T-cell (primary cell): ENCODE data around the gene RTN4RL2. TPM values are rescaled to one million over a fixed set of nuclear protein-coding genes. Genes with fewer than 3 reads are reported as not detected.

Experiments used
- ATAC-seq, 4 experiments: fragments of 200-7000 bp in 3 of 4; fragments of 150-1000 bp in 1 of 4; cut with Tn5 transposase; replicated peaks in 1 of 4; 1 replicate in 3 of 4; 2 replicates in 1 of 4; pipeline ENCODE4 v1.10.0; 2021; ENCODE audit warnings: moderate library complexity in 3 of 4, mild to moderate bottlenecking in 2 of 4, moderate number of reproducible peaks in 1 of 4
- CTCF ChIA-PET, 2 donors: fragments of 300-600 bp; sonication (Branson Sonifier 250); formaldehyde crosslinking; loops; one replicate each; lab custom pipeline; 2022; ENCODE audit warnings: antibody characterized with exemption in 2 of 2; lab: Charles Lee
- POLR2A ChIA-PET, 2 donors: fragments of 300-600 bp; sonication (Branson Sonifier 250); formaldehyde crosslinking; loops; one replicate each; lab custom pipeline; 2022; ENCODE audit warnings: antibody characterized with exemption in 2 of 2; lab: Charles Lee
- DNase-seq, 35 experiments: peaks; one replicate each; pipeline versions ENCODE4 v3.0.0 to v3.0.0-alpha.2; 2013 to 2023
- H3K27ac ChIP-seq: one replicate; pipeline ENCODE4 v1.5.1; 2013; ENCODE audit warnings: low read length
- H3K27me3 ChIP-seq, 2 experiments: replicated peaks in 1 of 2; 1 replicate in 1 of 2; 2 replicates in 1 of 2; pipeline versions ENCODE4 v1.6.1 to v1.7.0; 2013; ENCODE audit warnings: low read length in 1 of 2, mixed read lengths in 1 of 2; ENCODE audit not compliant: control insufficient read depth in 2 of 2, insufficient read depth in 2 of 2; ENCODE audit errors: extremely low read depth in 1 of 2
- H3K36me3 ChIP-seq, 2 donors: 1 replicate in 1 of 2; 2 replicates in 1 of 2; pipeline versions ENCODE4 v1.6.1 to v1.7.0; 2013; ENCODE audit warnings: low read length in 1 of 2; ENCODE audit not compliant: control insufficient read depth in 2 of 2, insufficient read depth in 1 of 2; ENCODE audit errors: extremely low read depth in 1 of 2
- H3K4me1 ChIP-seq, 2 experiments: 1 replicate in 1 of 2; 2 replicates in 1 of 2; pipeline versions ENCODE4 v1.6.1 to v1.7.0; 2013; ENCODE audit warnings: low read length in 2 of 2, mixed read lengths in 1 of 2; ENCODE audit not compliant: insufficient read depth in 2 of 2, control insufficient read depth in 1 of 2; ENCODE audit errors: extremely low read depth in 1 of 2
- H3K4me3 ChIP-seq, 2 donors: 1 replicate in 1 of 2; 2 replicates in 1 of 2; pipeline versions ENCODE4 v1.5.1 to v1.7.0; 2013; ENCODE audit warnings: mild to moderate bottlenecking in 2 of 2, low read length in 1 of 2, moderate library complexity in 1 of 2; ENCODE audit not compliant: control insufficient read depth in 1 of 2; ENCODE audit errors: extremely low read depth in 1 of 2
- H3K9me3 ChIP-seq: 2 replicates; pipeline ENCODE4 v1.7.0; 2013
- H3K27ac Mint-ChIP-seq, 2 donors: one replicate each; pipeline ENCODE4 v1.8.0; 2020 to 2021; ENCODE audit warnings: mild to moderate bottlenecking in 2 of 2, mixed read lengths in 2 of 2
- H3K27me3 Mint-ChIP-seq, 2 donors: one replicate each; pipeline ENCODE4 v1.8.0; 2021 to 2022; ENCODE audit warnings: mixed read lengths in 2 of 2
- H3K36me3 Mint-ChIP-seq: one replicate; pipeline ENCODE4 v1.8.0; 2021; ENCODE audit warnings: mixed read lengths
- H3K4me1 Mint-ChIP-seq, 3 donors: one replicate each; pipeline ENCODE4 v1.8.0; 2020 to 2022; ENCODE audit warnings: mixed read lengths in 3 of 3, mild to moderate bottlenecking in 1 of 3
- H3K4me3 Mint-ChIP-seq, 3 donors: one replicate each; pipeline ENCODE4 v1.8.0; 2020 to 2022; ENCODE audit warnings: mild to moderate bottlenecking in 3 of 3, mixed read lengths in 3 of 3, moderate library complexity in 3 of 3
- H3K9me3 Mint-ChIP-seq, 3 donors: one replicate each; pipeline ENCODE4 v1.8.0; 2020 to 2022; ENCODE audit warnings: mixed read lengths in 3 of 3
- WGBS: methylation state at CpG from one replicate; pipeline ENCODE4 v1.1.5; 2013; ENCODE audit warnings: missing lambda C conversion rate; ENCODE audit not compliant: insufficient coverage; 5-methylcytosine and 5-hydroxymethylcytosine counted together
- total RNA-seq, 35 experiments: library from RNA in 6 of 35; stranded (reverse) in 6 of 35; fragments of 120-200 nt in 1 of 35; gene quantifications; one replicate each; pipeline versions ENCODE4 v1.2.1 to v1.2.4 and lab custom pipeline; 2013 to 2026

RTN4RL2 gene
- total RNA-seq, 5 donors from 2014 or later (not counting 1 experiment from before 2014, with no cell fraction given), result 0.15 to 1.1 (median 0.29) TPM

- ChIA-PET POLR2A (no interaction called here), CTCF (interaction anchor here in 1 of 2 donors (0.7 kb wide), 1 partner anchor 105 kb away, joined by 3 read pairs; no protein-coding TSS in a partner anchor)
- Mint-ChIP-seq H3K9me3 (no peaks in the 10 kb centered on the region), H3K27ac (no peak overlapping the region), H3K27me3 (no peaks in the 10 kb centered on the region), H3K4me3 (no peak overlapping the region), H3K4me1 (peaks cover 0 to 2% (median 0%) of the 10 kb centered on the region in 3 donors), H3K36me3 (peaks cover 15% of the 10 kb centered on the region)
- peak in 3 of 4 experiments; percentile 35 to 66 (median 64) for ATAC-seq
- Histone ChIP-seq H3K27ac (no peak overlapping the region), H3K36me3 (peaks cover 3 to 26% of the 10 kb centered on the region in 2 donors), H3K4me1 (no peaks in the 10 kb centered on the region), H3K4me3 (no peak overlapping the region), H3K9me3 (no peaks in the 10 kb centered on the region), H3K27me3 (no peaks in the 10 kb centered on the region)
- DNase-seq, result peak in 7 of 35 experiments; percentile 11 to 52 (median 20)
- 76% methylated on average over 24 of the region's 35 CpGs for WGBS
These were observed 39.2 kb downstream of the RTN4RL2 start for GRCh38 chr11:57499413-57499982.

DNA sequence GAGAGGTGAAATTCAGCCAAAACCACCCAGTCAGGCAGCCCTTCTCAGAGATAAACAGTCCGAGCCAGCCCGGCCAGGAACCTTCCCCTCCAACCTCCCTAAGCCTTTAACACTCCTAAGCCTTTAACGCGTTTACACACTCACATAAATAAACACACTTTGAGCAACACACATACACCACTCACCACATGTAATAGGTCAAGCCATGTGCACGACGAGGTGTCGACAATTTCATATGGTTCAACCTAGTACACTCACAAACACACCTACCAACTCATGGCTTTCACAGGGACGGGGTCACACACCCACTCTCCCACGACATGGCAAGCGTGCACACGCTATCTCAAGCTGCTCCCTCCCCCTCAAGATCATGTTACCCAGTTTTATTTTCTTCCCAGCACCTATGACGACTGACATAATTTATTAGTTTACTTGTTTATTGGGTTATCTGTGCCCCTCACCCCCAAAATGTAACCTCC, 39.7 kb downstream of the RTN4RL2 start:
- ATAC-seq (no peak), DNase-seq (no peak)
- Mint-ChIP-seq H3K4me1 (peaks cover 0 to 2% (median 0%) of the 10 kb centered on the region in 3 donors), H3K4me3 (no peak overlapping the region), H3K27me3 (no peaks in the 10 kb centered on the region), H3K9me3 (no peaks in the 10 kb centered on the region), H3K27ac (no peak overlapping the region), H3K36me3 (peaks cover 19% of the 10 kb centered on the region)
- ChIA-PET POLR2A (no interaction called here), CTCF (no interaction called here)
- Histone ChIP-seq H3K36me3 (peaks cover 3 to 27% of the 10 kb centered on the region in 2 donors), H3K27ac (no peak overlapping the region), H3K9me3 (no peaks in the 10 kb centered on the region), H3K4me3 (no peak overlapping the region), H3K27me3 (no peaks in the 10 kb centered on the region), H3K4me1 (no peaks in the 10 kb centered on the region)
- 98% methylated on average over 7 of the region's 12 CpGs for WGBS

GRCh38 chr11:57500515-57500914, 40.2 kb downstream of the RTN4RL2 start:
- ATAC-seq (no peak), DNase-seq (no peak)
- H3K27ac ChIP-seq, result no peak overlapping the region
- peaks cover 0 to 2% (median 0%) of the 10 kb centered on the region in 3 donors for H3K4me1 Mint-ChIP-seq
- no peaks in the 10 kb centered on the region for H3K27me3 ChIP-seq
- WGBS, result 82% methylated on average over 4 of the region's 8 CpGs
- POLR2A ChIA-PET, result no interaction called here
- H3K9me3 ChIP-seq, result no peaks in the 10 kb centered on the region
- no peaks in the 10 kb centered on the region for H3K27me3 Mint-ChIP-seq
- H3K4me3 Mint-ChIP-seq, result no peak overlapping the region
- H3K36me3 Mint-ChIP-seq, result peaks cover 19% of the 10 kb centered on the region
- no peak overlapping the region for H3K4me3 ChIP-seq
- no peak overlapping the region for H3K27ac Mint-ChIP-seq
- CTCF ChIA-PET, result no interaction called here
- no peaks in the 10 kb centered on the region for H3K9me3 Mint-ChIP-seq
- peaks cover 3 to 27% of the 10 kb centered on the region in 2 donors for H3K36me3 ChIP-seq
- no peaks in the 10 kb centered on the region for H3K4me1 ChIP-seq

GRCh38 chr11:57500926-57501325, 40.6 kb downstream of the RTN4RL2 start:
- peaks cover 3 to 27% of the 10 kb centered on the region in 2 donors for H3K36me3 ChIP-seq
- Mint-ChIP-seq H3K4me1 (peaks cover 0 to 2% (median 0%) of the 10 kb centered on the region in 3 donors), H3K27ac (no peak overlapping the region), H3K36me3 (peaks cover 19% of the 10 kb centered on the region), H3K9me3 (no peaks in the 10 kb centered on the region), H3K4me3 (no peak overlapping the region), H3K27me3 (no peaks in the 10 kb centered on the region)
- no peaks in the 10 kb centered on the region for H3K9me3 ChIP-seq
- H3K4me1 ChIP-seq, result no peaks in the 10 kb centered on the region
- no peaks in the 10 kb centered on the region for H3K27me3 ChIP-seq
- POLR2A ChIA-PET, result no interaction called here
- no peak overlapping the region for H3K4me3 ChIP-seq
- no peak for ATAC-seq
- DNase-seq, result no peak
- 94% methylated on average over 13 of the region's 15 CpGs for WGBS
- no peak overlapping the region for H3K27ac ChIP-seq
- CTCF ChIA-PET, result interaction anchor here in 1 of 2 donors (1.9 kb wide), 1 partner anchor 10 kb away, joined by 5 read pairs; no protein-coding TSS in a partner anchor

DNA sequence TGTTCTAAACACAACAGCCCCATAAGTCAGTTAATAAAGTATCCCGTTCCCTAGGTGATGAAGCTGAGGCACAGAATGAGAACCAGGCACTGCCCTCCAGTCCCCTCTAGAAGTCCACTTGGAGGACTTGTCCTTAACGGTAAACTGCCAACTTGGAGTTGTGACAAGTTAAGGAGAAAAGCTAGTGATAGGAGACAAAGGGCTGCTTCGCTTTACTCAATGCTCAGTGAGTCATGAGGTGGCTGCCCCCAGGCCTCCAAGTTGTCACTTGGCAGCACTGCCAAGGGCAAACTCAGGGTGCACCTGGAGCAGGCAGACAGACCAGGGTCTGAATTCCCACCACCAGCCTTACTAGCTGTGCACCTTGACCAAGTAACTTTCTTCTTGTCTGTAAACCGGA, 41.6 kb downstream of the RTN4RL2 start:
- H3K36me3 ChIP-seq, result peaks cover 0 to 27% of the 10 kb centered on the region in 2 donors
- CTCF ChIA-PET, result interaction anchor here (0.6 to 1.9 kb wide), 7 partner anchors 9 to 45 kb away, joined by 3 to 11 read pairs (median 5); no protein-coding TSS in a partner anchor
- 100% methylated on average over 3 of the region's 4 CpGs for WGBS
- no peaks in the 10 kb centered on the region for H3K27me3 ChIP-seq
- Mint-ChIP-seq H3K36me3 (peaks cover 19% of the 10 kb centered on the region), H3K27ac (no peak overlapping the region), H3K27me3 (no peaks in the 10 kb centered on the region), H3K9me3 (no peaks in the 10 kb centered on the region), H3K4me3 (no peak overlapping the region), H3K4me1 (peaks cover 0 to 2% (median 0%) of the 10 kb centered on the region in 3 donors)
- no peak overlapping the region for H3K4me3 ChIP-seq
- POLR2A ChIA-PET, result no interaction called here
- ATAC-seq, result no peak
- no peak overlapping the region for H3K27ac ChIP-seq
- H3K4me1 ChIP-seq, result no peaks in the 10 kb centered on the region
- no peaks in the 10 kb centered on the region for H3K9me3 ChIP-seq
- DNase-seq, result no peak

DNA sequence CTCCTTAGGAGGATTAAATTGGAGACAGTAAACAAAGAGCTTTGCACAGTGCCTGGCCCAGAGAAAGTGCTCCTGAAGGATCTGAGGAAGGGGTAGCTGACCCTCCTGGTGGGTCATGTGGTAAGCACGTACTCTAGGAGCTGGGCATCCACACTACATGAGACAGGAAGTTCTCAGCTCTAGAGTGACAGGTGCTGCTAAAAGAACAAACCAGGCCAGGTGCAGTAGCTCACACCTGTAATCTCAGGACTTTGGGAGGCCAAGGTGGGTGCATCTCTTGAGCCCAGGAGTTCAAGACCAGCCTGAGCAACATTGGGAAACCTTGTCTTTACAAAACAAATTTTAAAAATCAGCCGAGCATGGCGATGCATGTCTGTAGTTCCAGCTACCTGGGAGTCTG, 42.0 kb downstream of the RTN4RL2 start:
- ChIA-PET POLR2A (no interaction called here), CTCF (interaction anchor here (0.6 to 1.9 kb wide), 8 partner anchors 9 to 263 kb away, joined by 3 to 11 read pairs (median 6); no protein-coding TSS in a partner anchor)
- peaks cover 0 to 2% (median 0%) of the 10 kb centered on the region in 3 donors for H3K4me1 Mint-ChIP-seq
- H3K27ac Mint-ChIP-seq, result no peak overlapping the region
- H3K27ac ChIP-seq, result no peak overlapping the region
- DNase-seq (no peak), ATAC-seq (no peak)
- peaks cover 0 to 25% of the 10 kb centered on the region in 2 donors for H3K36me3 ChIP-seq
- no peak overlapping the region for H3K4me3 ChIP-seq
- peaks cover 18% of the 10 kb centered on the region for H3K36me3 Mint-ChIP-seq
- no peak overlapping the region for H3K4me3 Mint-ChIP-seq
- H3K9me3 ChIP-seq, result no peaks in the 10 kb centered on the region
- H3K9me3 Mint-ChIP-seq, result no peaks in the 10 kb centered on the region
- H3K4me1 ChIP-seq, result no peaks in the 10 kb centered on the region
- H3K27me3 ChIP-seq, result no peaks in the 10 kb centered on the region
- H3K27me3 Mint-ChIP-seq, result no peaks in the 10 kb centered on the region
- WGBS, result 100% methylated on average over 1 of the region's 3 CpGs
